H9 (cell line): ENCODE measurements around the gene TMEM174. TPM values are rescaled to one million over a fixed set of nuclear protein-coding genes. Genes with fewer than 3 reads are reported as not detected.

Experiments used
- DNase-seq: peaks from one replicate; pipeline ENCODE4 v3.0.0-alpha.2; 2017
- H2AFZ ChIP-seq: one replicate; pipeline ENCODE4 v1.6.1; 2013; ENCODE audit warnings: mild to moderate bottlenecking, low read length, control low read depth, moderate library complexity
- H2AK5ac ChIP-seq: 2 replicates; pipeline ENCODE4 v1.6.1; 2013; ENCODE audit warnings: low read length, control low read depth, mixed read lengths; ENCODE audit not compliant: insufficient read length
- H2BK120ac ChIP-seq: one replicate; pipeline ENCODE4 v1.6.1; 2013; ENCODE audit warnings: low read depth, mild to moderate bottlenecking, low read length, control low read depth, inconsistent platforms; ENCODE audit not compliant: poor library complexity, severe bottlenecking
- H2BK12ac ChIP-seq: 2 replicates; pipeline ENCODE4 v1.6.1; 2013; ENCODE audit warnings: low read length, control low read depth, mixed read lengths, low read depth; ENCODE audit not compliant: insufficient read length
- H2BK15ac ChIP-seq: 2 replicates; pipeline ENCODE4 v1.6.1; 2013; ENCODE audit warnings: low read depth, low read length, control low read depth
- H2BK20ac ChIP-seq: one replicate; pipeline ENCODE4 v1.6.1; 2013; ENCODE audit warnings: low read depth, mild to moderate bottlenecking, low read length, control low read depth, inconsistent platforms; ENCODE audit not compliant: poor library complexity, severe bottlenecking
- H2BK5ac ChIP-seq: 2 replicates; pipeline ENCODE4 v1.6.1; 2013; ENCODE audit warnings: low read length, control low read depth, mixed read lengths; ENCODE audit not compliant: insufficient read length
- H3K14ac ChIP-seq: 2 replicates; pipeline ENCODE4 v1.6.1; 2013; ENCODE audit warnings: low read length, control low read depth; ENCODE audit not compliant: insufficient read depth
- H3K18ac ChIP-seq: 2 replicates; pipeline ENCODE4 v1.6.1; 2013; ENCODE audit warnings: low read depth, mild to moderate bottlenecking, mixed read lengths, low read length, control low read depth; ENCODE audit not compliant: insufficient read length
- H3K23ac ChIP-seq: 2 replicates; pipeline ENCODE4 v1.6.1; 2013; ENCODE audit warnings: low read length, control low read depth, mixed read lengths, low read depth; ENCODE audit not compliant: insufficient read length
- H3K23me2 ChIP-seq: 2 replicates; pipeline ENCODE4 v1.6.1; 2013; ENCODE audit warnings: low read depth, mild to moderate bottlenecking, mixed read lengths, low read length, control low read depth; ENCODE audit not compliant: insufficient read length, poor library complexity, severe bottlenecking
- H3K27ac ChIP-seq: 2 replicates; pipeline ENCODE4 v1.5.1; 2013; ENCODE audit warnings: low read length, control low read depth, mixed read lengths, low read depth; ENCODE audit not compliant: insufficient read length
- H3K27me3 ChIP-seq: 2 replicates; pipeline ENCODE4 v1.6.1; 2013; ENCODE audit warnings: low read length, control low read depth, inconsistent platforms; ENCODE audit not compliant: insufficient read depth
- H3K4ac ChIP-seq: 2 replicates; pipeline ENCODE4 v1.6.1; 2013; ENCODE audit warnings: low read depth, mild to moderate bottlenecking, control low read depth, inconsistent platforms, low read length, moderate library complexity
- H3K4me1 ChIP-seq: 2 replicates; pipeline ENCODE4 v1.6.1; 2013; ENCODE audit warnings: low read length, control low read depth, inconsistent platforms; ENCODE audit not compliant: insufficient read depth
- H3K4me2 ChIP-seq: 2 replicates; pipeline ENCODE4 v1.6.1; 2013; ENCODE audit warnings: low read length, control low read depth, mixed read lengths; ENCODE audit not compliant: insufficient read length, insufficient read depth
- H3K56ac ChIP-seq: 2 replicates; pipeline ENCODE4 v1.6.1; 2013; ENCODE audit warnings: low read depth, mild to moderate bottlenecking, mixed read lengths, low read length, control low read depth; ENCODE audit not compliant: insufficient read length
- H3K79me1 ChIP-seq: 2 replicates; pipeline ENCODE4 v1.6.1; 2013; ENCODE audit warnings: low read depth, mild to moderate bottlenecking, moderate library complexity, low read length, control low read depth, inconsistent platforms; ENCODE audit not compliant: insufficient read depth, poor library complexity, severe bottlenecking
- H3K79me2 ChIP-seq: 2 replicates; pipeline ENCODE4 v1.6.1; 2013; ENCODE audit warnings: low read length, control low read depth, inconsistent platforms; ENCODE audit not compliant: insufficient read depth
- H3K9ac ChIP-seq: 2 replicates; pipeline ENCODE4 v1.6.1; 2013; ENCODE audit warnings: low read length, control low read depth, mixed read lengths; ENCODE audit not compliant: insufficient read length; ENCODE audit errors: extremely low read depth
- H3K9me3 ChIP-seq: one replicate; pipeline ENCODE4 v1.6.1; 2013; ENCODE audit warnings: low read depth, low read length, inconsistent platforms; ENCODE audit not compliant: control insufficient read depth
- H3T11ph ChIP-seq: one replicate; pipeline ENCODE4 v1.6.1; 2013; ENCODE audit warnings: mild to moderate bottlenecking, low read length, control low read depth, inconsistent platforms
- H4K20me1 ChIP-seq: one replicate; pipeline ENCODE4 v1.6.1; 2013; ENCODE audit not compliant: control insufficient read depth, insufficient read length, insufficient read depth
- H4K5ac ChIP-seq: 2 replicates; pipeline ENCODE4 v1.6.1; 2013; ENCODE audit warnings: low read depth, mild to moderate bottlenecking, mixed read lengths, low read length, control low read depth; ENCODE audit not compliant: insufficient read length
- H4K8ac ChIP-seq: replicated peaks from 2 replicates; pipeline ENCODE4 v1.6.1; 2013; ENCODE audit warnings: low read length, control low read depth, mixed read lengths, low read depth; ENCODE audit not compliant: insufficient read length
- H4K91ac ChIP-seq: 2 replicates; pipeline ENCODE4 v1.6.1; 2013; ENCODE audit warnings: low read depth, mild to moderate bottlenecking, moderate library complexity, mixed read lengths, low read length, control low read depth; ENCODE audit not compliant: insufficient read length
- H3K27ac Mint-ChIP-seq, 3 experiments: 2 replicates in 2 of 3; 3 replicates in 1 of 3; pipeline ENCODE4 v1.8.0; 2020 to 2021; ENCODE audit warnings: mixed read lengths in 3 of 3, mild to moderate bottlenecking in 1 of 3, moderate library complexity in 1 of 3
- H3K27me3 Mint-ChIP-seq: 2 replicates; pipeline ENCODE4 v1.8.0; 2021; ENCODE audit warnings: low read depth, mild to moderate bottlenecking, moderate library complexity, mixed read lengths
- H3K36me3 Mint-ChIP-seq, 3 experiments: 2 replicates in 2 of 3; 3 replicates in 1 of 3; pipeline ENCODE4 v1.8.0; 2020 to 2021; ENCODE audit warnings: low read depth in 3 of 3, mixed read lengths in 3 of 3; ENCODE audit not compliant: insufficient read depth in 1 of 3
- H3K4me1 Mint-ChIP-seq, 2 experiments: 2 replicates each; pipeline ENCODE4 v1.8.0; 2020; ENCODE audit warnings: mixed read lengths in 2 of 2
- H3K4me3 Mint-ChIP-seq, 2 experiments: 2 replicates in 1 of 2; 3 replicates in 1 of 2; pipeline ENCODE4 v1.8.0; 2020 to 2021; ENCODE audit warnings: mild to moderate bottlenecking in 2 of 2, mixed read lengths in 2 of 2, moderate library complexity in 1 of 2
- H3K9me3 Mint-ChIP-seq, 2 experiments: 2 replicates in 1 of 2; 3 replicates in 1 of 2; pipeline ENCODE4 v1.8.0; 2020; ENCODE audit warnings: mild to moderate bottlenecking in 2 of 2, mixed read lengths in 2 of 2, moderate library complexity in 1 of 2
- CTCF ChIP-seq: fragments of 200-600 bp; sonication (generic); conservative IDR thresholded peaks from 3 replicates; pipeline ENCODE4 v1.8.0; 2021; ENCODE audit warnings: antibody characterized with exemption, mild to moderate bottlenecking
- WGBS: extraction: QIAGEN DNeasy Blood & Tissue Kit; methylation state at CpG from one replicate; pipeline ENCODE4 v1.1.7; 2013; ENCODE audit warnings: missing lambda C conversion rate, low lambda C conversion rate, mixed read lengths; ENCODE audit not compliant: insufficient read length; ENCODE audit errors: extremely low coverage; 5-methylcytosine and 5-hydroxymethylcytosine counted together
- total RNA-seq: library from RNA; stranded (reverse); gene quantifications from 2 replicates; pipeline ENCODE4 v1.2.1, GENCODE V29; 2021

Gene TMEM174
- total RNA-seq, 1 experiment from 2014 or later, result not detected

GRCh38 chr5:73149540-73149939 lies 23.5 kb upstream of the TMEM174 start:
- H3T11ph ChIP-seq, result no peak overlapping the region
- Mint-ChIP-seq H3K4me1 (peaks cover 5 to 10% of the 10 kb centered on the region in 2 experiments; a peak in 3 of 4 replicates), H3K27ac (no peak overlapping the region), H3K27me3 (peaks cover 2% of the 10 kb centered on the region), H3K9me3 (no peaks in the 10 kb centered on the region), H3K36me3 (no peaks in the 10 kb centered on the region), H3K4me3 (no peak overlapping the region)
- H4K91ac ChIP-seq, result no peak overlapping the region
- TF ChIP-seq CTCF, result no peak
- H2BK12ac ChIP-seq, result no peak overlapping the region
- H3K9ac ChIP-seq, result no peak overlapping the region
- no peak overlapping the region for H3K14ac ChIP-seq
- H4K5ac ChIP-seq, result no peak overlapping the region
- no peaks in the 10 kb centered on the region for H3K23me2 ChIP-seq
- H4K8ac ChIP-seq, result no peak overlapping the region
- no peaks in the 10 kb centered on the region for H3K9me3 ChIP-seq
- H3K18ac ChIP-seq, result no peak overlapping the region
- no peak overlapping the region for H2BK15ac ChIP-seq
- H3K4me1 ChIP-seq, result no peaks in the 10 kb centered on the region
- H2BK20ac ChIP-seq, result no peak overlapping the region
- H3K79me1 ChIP-seq, result no peaks in the 10 kb centered on the region
- no peak for DNase-seq
- H2AFZ ChIP-seq, result no peak overlapping the region
- H3K27me3 ChIP-seq, result no peaks in the 10 kb centered on the region
- H4K20me1 ChIP-seq, result no peaks in the 10 kb centered on the region
- no peak overlapping the region for H3K56ac ChIP-seq
- no peak overlapping the region for H3K23ac ChIP-seq
- no peak overlapping the region for H3K4me2 ChIP-seq
- no peak overlapping the region for H2BK5ac ChIP-seq
- H3K4ac ChIP-seq, result no peak overlapping the region
- H3K79me2 ChIP-seq, result no peaks in the 10 kb centered on the region
- H2BK120ac ChIP-seq, result no peak overlapping the region
- H3K27ac ChIP-seq, result no peak overlapping the region
- WGBS, result no CpG with 5 or more reads among the region's 3 CpGs
- H2AK5ac ChIP-seq, result no peak overlapping the region
